Peyer's patch (tissue), 4 donors: ENCODE measurements around the gene CSK. TPM values are rescaled to one million over a fixed set of nuclear protein-coding genes. Genes with fewer than 3 reads are reported as not detected.
A peak's percentile ranks its signal among the peaks of the same experiment; 100 is the strongest.

Experiments
- DNase-seq, 3 donors: peaks; one replicate each; pipeline ENCODE4 v3.0.0-alpha.2; 2017 to 2019
- H3K27ac ChIP-seq, 4 donors: fragments of 200-600 bp; sonication (generic); one replicate each; pipeline ENCODE4 v1.5.1; 2016 to 2019
- H3K27me3 ChIP-seq, 2 donors: fragments of 200-600 bp; sonication (generic); one replicate each; pipeline ENCODE4 v1.5.1; 2019
- H3K36me3 ChIP-seq, 3 donors: fragments of 200-600 bp; sonication (generic); one replicate each; pipeline ENCODE4 v1.5.1; 2016 to 2019
- H3K4me1 ChIP-seq, 4 donors: fragments of 200-600 bp; sonication (generic); one replicate each; pipeline ENCODE4 v1.5.1; 2016 to 2019
- H3K4me3 ChIP-seq, 4 donors: fragments of 200-600 bp; sonication (generic); 1 replicate in 3 of 4; 2 replicates in 1 of 4; pipeline ENCODE4 v1.5.1; 2016 to 2019; ENCODE audit warnings: mild to moderate bottlenecking in 1 of 4
- H3K9me3 ChIP-seq, 4 donors: fragments of 200-600 bp; sonication (generic); one replicate each; pipeline ENCODE4 v1.5.1; 2016 to 2019; ENCODE audit warnings: mild to moderate bottlenecking in 1 of 4
- CTCF ChIP-seq, 6 experiments: fragments of 450-650 bp in 4 of 6; fragments of 200-600 bp in 2 of 6; sonication (generic) in 1 of 6; IDR thresholded peaks; one replicate each; pipeline ENCODE4 v1.5.1; 2017 to 2019; ENCODE audit warnings: antibody characterized with exemption in 6 of 6, mild to moderate bottlenecking in 3 of 6, moderate library complexity in 1 of 6
- POLR2A ChIP-seq, 2 donors: fragments of 450-650 bp; IDR thresholded peaks; one replicate each; pipeline ENCODE4 v1.5.1; 2017; ENCODE audit warnings: antibody characterized with exemption in 2 of 2, mild to moderate bottlenecking in 2 of 2, moderate library complexity in 2 of 2
- total RNA-seq, 4 donors: library from RNA; depleted of rRNA; stranded (reverse); fragments of >200 nt; gene quantifications; one replicate each; pipeline ENCODE4 v1.1.0, GENCODE V29; 2016

CSK gene
- total RNA-seq, 4 donors from 2014 or later: 53.8 to 122 (median 66.2) TPM

DNA sequence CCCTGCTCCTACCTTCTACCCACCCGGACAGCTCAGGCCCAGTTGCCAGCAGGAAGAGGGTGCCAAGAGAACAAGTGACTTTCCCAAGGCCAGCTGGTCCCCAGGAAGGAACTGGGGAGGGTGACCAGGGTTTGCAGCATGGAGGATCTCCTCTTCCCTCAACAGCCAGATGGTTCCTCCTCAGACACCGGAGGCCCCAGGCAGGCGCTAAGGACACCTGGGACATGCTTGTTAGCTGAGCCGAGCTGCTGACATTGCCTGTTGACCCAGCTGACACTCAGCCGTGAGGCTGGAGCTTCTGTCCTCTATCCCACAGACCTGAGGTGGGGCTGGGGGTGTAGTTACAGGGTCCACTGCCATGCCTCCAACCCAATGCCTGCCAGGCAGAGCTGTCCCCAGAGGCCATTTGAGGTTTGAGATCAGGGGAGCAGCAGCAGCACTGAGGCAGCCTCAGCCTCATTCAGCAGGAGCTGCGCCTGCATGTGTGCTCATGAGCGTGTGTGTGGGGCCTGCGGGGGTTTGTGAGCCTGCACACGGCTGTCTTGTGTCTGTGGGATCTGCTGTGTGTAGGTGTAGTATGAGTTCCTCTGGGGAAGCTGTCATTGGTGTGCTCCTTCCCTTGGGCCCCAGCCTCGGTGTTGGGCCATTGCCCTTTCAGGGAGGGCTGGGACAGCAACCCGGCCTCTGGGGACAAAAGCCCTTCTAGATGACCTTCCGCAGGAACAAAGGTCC lies 51.7 kb downstream of the CSK start:
- Histone ChIP-seq H3K9me3 (no peaks in the 10 kb centered on the region), H3K4me3 (no peak overlapping the region), H3K27ac (no peak overlapping the region), H3K27me3 (no peaks in the 10 kb centered on the region), H3K36me3 (peaks cover 0 to 19% (median 0%) of the 10 kb centered on the region in 3 donors), H3K4me1 (peaks cover 0 to 22% (median 0%) of the 10 kb centered on the region in 4 donors)
- no peak for TF ChIP-seq POLR2A (IDR thresholded peaks at IDR 0.05)
- TF ChIP-seq CTCF (IDR thresholded peaks at IDR 0.05): no peak
- no peak for DNase-seq

- TF ChIP-seq POLR2A (IDR thresholded peaks at IDR 0.05) (no peak), CTCF (IDR thresholded peaks at IDR 0.05) (peak; percentile 53 to 85 (median 70))
- Histone ChIP-seq H3K36me3 (peaks cover 0 to 37% (median 0%) of the 10 kb centered on the region in 3 donors), H3K27me3 (no peaks in the 10 kb centered on the region), H3K4me3 (no peak overlapping the region), H3K27ac (no peak overlapping the region), H3K9me3 (no peaks in the 10 kb centered on the region), H3K4me1 (peaks cover 0 to 29% (median 0%) of the 10 kb centered on the region in 4 donors)
- peak; percentile 54 to 85 (median 78) for DNase-seq
These were observed 53.5 kb downstream of the CSK start for GRCh38 chr15:74835312-74835823.

DNA sequence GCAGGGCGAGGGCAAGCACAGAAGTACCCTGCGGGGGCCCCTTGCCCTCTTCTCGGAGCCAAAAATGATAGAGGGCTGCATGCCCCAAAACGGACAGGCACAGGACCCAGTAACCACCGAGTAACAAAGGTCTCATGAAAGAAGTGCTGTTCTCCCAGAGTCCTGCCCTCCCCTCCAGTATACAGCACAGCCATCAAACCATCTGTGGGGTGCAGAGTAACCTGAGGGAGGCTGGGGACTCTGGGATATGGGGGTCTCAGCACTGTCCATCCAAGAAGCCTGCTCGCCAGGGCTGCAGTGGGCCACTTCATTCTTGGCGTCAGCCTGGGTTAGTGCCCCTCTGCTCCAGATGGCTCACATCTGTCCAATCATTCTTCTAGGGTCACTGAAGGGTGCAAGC lies 55.0 kb downstream of the CSK start:
- TF ChIP-seq CTCF (IDR thresholded peaks at IDR 0.05) (no peak), POLR2A (IDR thresholded peaks at IDR 0.05) (no peak)
- H3K4me1 ChIP-seq: peaks cover 0 to 24% (median under 1%) of the 10 kb centered on the region in 4 donors
- H3K36me3 ChIP-seq: peaks cover 0 to 38% (median 0%) of the 10 kb centered on the region in 3 donors

DNA sequence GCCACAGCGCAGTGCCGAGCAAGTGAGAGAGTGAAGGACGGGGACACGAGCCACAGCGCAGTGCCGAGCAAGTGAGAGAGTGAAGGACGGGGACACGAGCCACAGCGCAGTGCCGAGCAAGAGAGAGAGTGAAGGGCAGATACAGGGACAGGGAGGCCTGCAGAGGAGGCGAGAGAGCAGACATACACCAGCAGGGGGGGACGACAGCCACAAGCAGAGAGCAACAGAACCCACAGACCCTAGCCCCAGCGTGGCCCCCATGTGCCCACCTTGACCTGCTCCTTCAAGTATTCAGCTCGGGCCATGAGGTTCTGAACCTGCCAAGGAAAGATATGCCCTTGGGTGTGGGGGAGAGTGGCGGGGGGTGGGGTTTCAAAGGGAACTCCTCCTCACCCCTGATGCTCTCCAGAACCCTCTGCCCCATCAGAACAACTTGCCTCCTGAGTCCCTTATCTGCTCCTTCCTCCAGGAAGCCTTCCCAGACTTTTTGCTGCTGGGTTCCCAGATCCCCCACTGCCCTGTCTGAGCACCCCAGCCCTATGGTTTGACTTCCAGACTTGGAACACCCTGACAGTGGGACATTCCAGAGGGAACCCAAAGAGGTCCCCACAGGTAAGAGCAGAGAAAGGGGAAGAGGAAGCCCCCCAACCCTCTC lies 55.7 kb downstream of the CSK start:
- no peak overlapping the region for H3K4me3 ChIP-seq
- H3K27me3 ChIP-seq: no peaks in the 10 kb centered on the region
- no peak overlapping the region for H3K27ac ChIP-seq
- peaks cover 0 to 38% (median 0%) of the 10 kb centered on the region in 3 donors for H3K36me3 ChIP-seq
- H3K4me1 ChIP-seq: peaks cover 0 to 24% (median 4%) of the 10 kb centered on the region in 4 donors
- DNase-seq: no peak
- H3K9me3 ChIP-seq: no peaks in the 10 kb centered on the region
- TF ChIP-seq POLR2A (IDR thresholded peaks at IDR 0.05) (no peak), CTCF (IDR thresholded peaks at IDR 0.05) (no peak)

More for the DNA sequence above, 55.0 kb downstream of the CSK start:
- Histone ChIP-seq H3K4me3 (no peak overlapping the region), H3K27ac (no peak overlapping the region), H3K27me3 (no peaks in the 10 kb centered on the region), H3K9me3 (no peaks in the 10 kb centered on the region)
- no peak for DNase-seq

DNA sequence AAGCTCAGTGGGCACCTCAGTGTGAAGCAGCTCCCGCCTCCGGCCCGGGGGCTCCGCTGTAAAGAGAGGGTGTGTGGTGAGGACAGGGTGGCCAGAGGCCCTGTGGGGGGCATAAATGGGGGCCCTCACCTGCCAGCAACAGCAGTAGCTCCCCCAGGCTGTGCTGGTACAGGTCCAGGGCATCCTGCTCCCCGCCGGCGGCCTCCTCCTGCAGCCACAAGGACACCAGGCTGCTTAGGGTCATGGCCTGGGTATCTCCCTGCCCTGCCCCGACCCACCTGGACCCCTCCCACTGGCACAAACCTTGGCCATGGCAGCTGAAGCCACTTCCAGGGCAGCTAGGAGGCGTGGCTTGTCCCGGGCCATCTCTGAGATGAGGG lies 56.2 kb downstream of the CSK start:
- TF ChIP-seq POLR2A (IDR thresholded peaks at IDR 0.05) (no peak), CTCF (IDR thresholded peaks at IDR 0.05) (no peak)
- Histone ChIP-seq H3K27me3 (no peaks in the 10 kb centered on the region), H3K36me3 (peaks cover 0 to 38% (median 0%) of the 10 kb centered on the region in 3 donors), H3K27ac (no peak overlapping the region), H3K4me1 (peaks cover 0 to 22% (median 4%) of the 10 kb centered on the region in 4 donors), H3K4me3 (no peak overlapping the region), H3K9me3 (no peaks in the 10 kb centered on the region)
- no peak for DNase-seq
